PC-3 (cell line): ENCODE results near the gene SPATA9. TPM values are rescaled to one million over a fixed set of nuclear protein-coding genes. Genes with fewer than 3 reads are reported as not detected.
A peak's percentile ranks its signal among the peaks of the same experiment; 100 is the strongest.

Source experiments
- ATAC-seq: fragments of 200-7000 bp; cut with Tn5 transposase; 2 replicates; pipeline ENCODE4 v1.9.1; 2020; ENCODE audit warnings: mild to moderate bottlenecking, moderate library complexity
- Bru-seq: library from RNA; stranded (reverse); fragments of 400-500 nt; gene quantifications from one replicate; lab custom pipeline; 2021; lab: Mats Ljungman, UMichigan
- BruChase-seq, 2 experiments: library from RNA; stranded (reverse); fragments of 400-500 nt; gene quantifications; one replicate each; lab custom pipeline; 2021; lab: Mats Ljungman, UMichigan
- BruUV-seq: library from RNA; stranded (reverse); fragments of 400-500 nt; replicated peaks from 2 replicates; lab custom pipeline; 2021; lab: Mats Ljungman, UMichigan
- CTCF ChIA-PET: fragments of 300-600 bp; sonication (Branson Sonifier 250); formaldehyde crosslinking; loops from one replicate; lab custom pipeline; 2022; ENCODE audit warnings: antibody characterized with exemption; lab: Charles Lee
- POLR2A ChIA-PET: fragments of 300-600 bp; sonication (Branson Sonifier 250); formaldehyde crosslinking; loops from one replicate; lab custom pipeline; 2022; ENCODE audit warnings: antibody characterized with exemption; ENCODE audit not compliant: unreplicated experiment; lab: Charles Lee
- DNase-seq: peaks from one replicate; pipeline ENCODE4 v3.0.0-alpha.2; 2015
- H2AFZ ChIP-seq: fragments of 300-600 bp; sonication (generic); 2 replicates; pipeline ENCODE4 v1.6.0; 2016; ENCODE audit warnings: antibody characterized with exemption, low read length
- H3F3A ChIP-seq: fragments of 300-600 bp; sonication (generic); one replicate; pipeline ENCODE4 v1.6.0; 2017; ENCODE audit warnings: antibody characterized with exemption, low read length, control low read depth, mild to moderate bottlenecking; ENCODE audit not compliant: unreplicated experiment
- H3K27ac ChIP-seq: fragments of 300-600 bp; sonication (generic); 2 replicates; pipeline ENCODE4 v1.5.1; 2016; ENCODE audit warnings: mild to moderate bottlenecking, low read length
- H3K27me3 ChIP-seq: fragments of 300-600 bp; sonication (generic); 2 replicates; pipeline ENCODE4 v1.6.1; 2016; ENCODE audit warnings: low read length, mixed read lengths
- H3K36me3 ChIP-seq: fragments of 300-600 bp; sonication (generic); 2 replicates; pipeline ENCODE4 v1.6.1; 2016; ENCODE audit warnings: low read depth, mixed run types, low read length, mixed read lengths
- H3K4me1 ChIP-seq: fragments of 300-600 bp; sonication (generic); 2 replicates; pipeline ENCODE4 v1.5.1; 2016; ENCODE audit warnings: low read length; ENCODE audit not compliant: insufficient read depth
- H3K4me2 ChIP-seq: fragments of 300-600 bp; sonication (generic); 2 replicates; pipeline ENCODE4 v1.6.0; 2016; ENCODE audit warnings: low read length
- H3K4me3 ChIP-seq: fragments of 300-600 bp; sonication (generic); 2 replicates; pipeline ENCODE4 v1.5.1; 2016; ENCODE audit warnings: mild to moderate bottlenecking, low read length, mixed read lengths
- H3K79me2 ChIP-seq: fragments of 300-600 bp; sonication (generic); 2 replicates; pipeline ENCODE4 v1.6.1; 2017; ENCODE audit warnings: low read length, mixed read lengths
- H3K9ac ChIP-seq: fragments of 300-600 bp; sonication (generic); 2 replicates; pipeline ENCODE4 v1.6.0; 2016; ENCODE audit warnings: mild to moderate bottlenecking, low read length
- H3K9me2 ChIP-seq: fragments of 300-600 bp; sonication (generic); replicated peaks from 2 replicates; pipeline ENCODE4 v1.6.1; 2016; ENCODE audit warnings: mixed run types, low read length, mixed read lengths
- H3K9me3 ChIP-seq: fragments of 300-600 bp; sonication (generic); 2 replicates; pipeline ENCODE4 v1.6.1; 2016; ENCODE audit warnings: low read length, mixed read lengths
- H4K20me1 ChIP-seq: fragments of 300-600 bp; sonication (generic); 2 replicates; pipeline ENCODE4 v1.6.1; 2016; ENCODE audit warnings: low read length, mixed read lengths
- CTCF ChIP-seq: fragments of 300-600 bp; sonication (generic); conservative IDR thresholded peaks from 2 replicates; pipeline ENCODE4 v1.5.1; 2017; ENCODE audit warnings: antibody characterized with exemption, low read depth, mild to moderate bottlenecking, low read length
- EZH2 ChIP-seq: fragments of 300-600 bp; sonication (generic); IDR thresholded peaks from one replicate; pipeline ENCODE4 v1.6.1; 2017; ENCODE audit warnings: antibody characterized with exemption, mild to moderate bottlenecking, low read length; ENCODE audit not compliant: unreplicated experiment
- EZH2phosphoT487 ChIP-seq: fragments of 300-600 bp; sonication (generic); IDR thresholded peaks from 2 replicates; pipeline ENCODE4 v1.6.1; 2018; ENCODE audit warnings: mild to moderate bottlenecking, antibody characterized with exemption, low read length, borderline replicate concordance
- intact Hi-C: fragments of 100-400 bp; cut with micrococcal nuclease; formaldehyde crosslinking; loops from 2 replicates; pipeline ENCODE4 v1.9.0; 2023
- long read RNA-seq: library from polyadenylated mRNA; unstranded; transcript quantifications from one replicate; pipeline ENCODE4 v2.0.0, GENCODE V29; 2021; ENCODE audit not compliant: unreplicated experiment
- total RNA-seq: library from RNA; depleted of rRNA; stranded (reverse); fragments of >200 nt; gene quantifications from 2 replicates; pipeline ENCODE4 v1.2.3, GENCODE V29; 2014; rRNA removed

Gene SPATA9
- not detected in 2 replicates for total RNA-seq
- percentile 22 among the genes with signal in this experiment for Bru-seq, nascent RNA
- BruChase-seq, experiment 1, labeled RNA remaining after a 6-hour chase = percentile 34 among the genes with signal in this experiment
- BruChase-seq, experiment 2, labeled RNA remaining after a 2-hour chase = percentile 30 among the genes with signal in this experiment
- long read RNA-seq = 0 reads

- BruUV-seq = no TSS peak
- ChIA-PET POLR2A (no interaction called here), CTCF (no interaction called here)
- no peak for DNase-seq
- H3K4me1 ChIP-seq = no peaks in the 10 kb centered on the region
- no peaks in the 10 kb centered on the region for H3K36me3 ChIP-seq
- H3K9me2 ChIP-seq = no peaks in the 10 kb centered on the region
- peaks cover 12% of the 10 kb centered on the region; the same call in 1 of the 2 replicates for H3K27me3 ChIP-seq
- H3F3A ChIP-seq = no peaks in the 10 kb centered on the region
- H4K20me1 ChIP-seq = no peaks in the 10 kb centered on the region
- ATAC-seq = no peak
- H3K9me3 ChIP-seq = no peaks in the 10 kb centered on the region
- no peak for TF ChIP-seq EZH2
- intact Hi-C loops = no loop called here
- no peak within 1 kb of the TSS for H3K9ac ChIP-seq
- H3K27ac ChIP-seq = no peak within 1 kb of the TSS
- H3K79me2 ChIP-seq = no peaks in the 10 kb centered on the region
- no peak within 1 kb of the TSS for H2AFZ ChIP-seq
- no peak within 1 kb of the TSS for H3K4me2 ChIP-seq
- no peak within 1 kb of the TSS for H3K4me3 ChIP-seq
Measured at GRCh38 chr5:95682891-95683290, at the start of gene SPATA9. Gene SPATA9 (minus strand): TSS chr5:95682991. CDS start chr5:95682854, 137 bp downstream.

- no peak overlapping the region for H3K27ac ChIP-seq
- POLR2A ChIA-PET = interaction anchor here (0.6 kb wide), 1 partner anchor 85 kb away, joined by 17 read pairs; no protein-coding TSS in a partner anchor
- H3K36me3 ChIP-seq = no peaks in the 10 kb centered on the region
- H3K79me2 ChIP-seq = peaks cover 12% of the 10 kb centered on the region; the same call in 1 of the 2 replicates
- no peaks in the 10 kb centered on the region for H3K9me2 ChIP-seq
- peak overlapping the region; percentile 90 for H3K4me3 ChIP-seq
- H3K9ac ChIP-seq = peak overlapping the region; percentile 68
- peak; percentile 25 for ATAC-seq
- peak overlapping the region; percentile 95 for H3K4me2 ChIP-seq
- no peaks in the 10 kb centered on the region for H4K20me1 ChIP-seq
- TF ChIP-seq EZH2phosphoT487 (no peak), CTCF (no peak), EZH2 (no peak)
- no peaks in the 10 kb centered on the region for H3K9me3 ChIP-seq
- CTCF ChIA-PET = interaction anchor here (1.1 kb wide), 1 partner anchor 49 kb away, joined by 3 read pairs; no protein-coding TSS in a partner anchor
- intact Hi-C loops = loop anchor here (2.0 to 10.0 kb wide), 6 partner anchors 19 to 177 kb away; partner anchors contain the start of genes ARSK, GLRX and SKIC3
- no peaks in the 10 kb centered on the region for H3K27me3 ChIP-seq
- BruUV-seq = TSS peak; percentile 52
- DNase-seq = peak; percentile 18
- H3K4me1 ChIP-seq = peaks cover 34% of the 10 kb centered on the region
- H2AFZ ChIP-seq = peak overlapping the region; percentile 98
- no peaks in the 10 kb centered on the region for H3F3A ChIP-seq
Measured at GRCh38 chr5:95731571-95732554, 49.1 kb upstream of the SPATA9 start.
